ENCODE data around the gene SNX33.
"Not testable (repeated sequence)": the region's sequence is repeated elsewhere in the genome, so short reads cannot be mapped to it uniquely, and the experiment has no call there.

Gene SNX33

DNA sequence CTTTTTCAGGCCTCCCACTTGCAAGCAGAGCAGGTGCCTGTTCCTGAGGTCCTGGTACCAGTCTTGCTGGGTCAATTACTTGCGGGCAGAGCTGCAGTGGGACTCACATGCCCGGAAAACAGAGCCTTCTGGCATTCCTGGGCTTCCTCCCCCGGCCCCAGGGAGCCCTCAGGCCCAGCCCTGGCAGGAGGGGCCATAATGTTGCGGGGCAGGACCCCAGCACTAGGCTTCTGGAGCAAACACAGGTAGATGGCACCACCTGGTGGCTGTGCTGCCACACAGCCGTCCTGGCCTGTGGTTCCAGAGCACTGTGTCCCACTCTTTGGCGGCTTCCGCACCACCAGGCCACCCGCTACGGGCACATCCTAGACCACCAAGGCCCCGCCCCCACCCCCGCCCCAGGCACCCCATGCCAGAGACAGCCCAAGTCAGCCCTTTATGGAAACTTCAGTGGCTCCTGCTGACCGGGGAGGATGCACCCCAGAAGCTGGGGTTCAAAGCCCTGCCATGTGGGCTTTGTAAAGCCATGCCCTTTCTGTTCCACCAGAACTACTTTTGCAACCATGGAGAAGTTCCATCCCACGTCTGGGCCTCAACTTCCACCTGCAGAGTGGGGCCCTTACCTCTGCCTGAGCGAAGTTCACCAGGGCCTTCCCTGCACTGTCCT, 36.1 kb downstream of the SNX33 start:
- peak; percentile 78 for DNase-seq (ENCODE audit: low spot score)

DNA sequence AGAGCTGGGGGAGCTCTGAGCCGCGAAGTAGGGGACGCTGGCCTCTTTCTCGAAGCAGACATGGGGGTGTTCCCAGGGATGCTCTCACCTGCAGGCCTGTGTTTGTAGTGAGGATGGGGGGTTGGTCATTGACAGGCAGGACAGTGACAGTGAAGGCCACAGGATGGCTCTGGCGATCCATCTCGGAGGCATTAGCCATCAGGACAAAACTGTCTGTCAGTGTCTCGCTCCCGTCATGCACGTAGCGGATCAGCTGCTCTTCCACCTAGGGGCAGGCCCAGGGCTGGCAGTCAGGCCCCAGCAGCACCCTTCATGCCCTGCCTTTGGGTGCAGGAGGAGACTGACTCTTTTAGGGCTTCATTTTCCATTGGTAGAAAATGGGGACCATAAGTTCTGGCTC, 36.9 kb downstream of the SNX33 start:
- no peak for DNase-seq (ENCODE audit: low spot score)

GRCh38 chr15:75685195-75685594, 37.5 kb downstream of the SNX33 start:
- DNase-seq (ENCODE audit: low spot score), result no peak

DNA sequence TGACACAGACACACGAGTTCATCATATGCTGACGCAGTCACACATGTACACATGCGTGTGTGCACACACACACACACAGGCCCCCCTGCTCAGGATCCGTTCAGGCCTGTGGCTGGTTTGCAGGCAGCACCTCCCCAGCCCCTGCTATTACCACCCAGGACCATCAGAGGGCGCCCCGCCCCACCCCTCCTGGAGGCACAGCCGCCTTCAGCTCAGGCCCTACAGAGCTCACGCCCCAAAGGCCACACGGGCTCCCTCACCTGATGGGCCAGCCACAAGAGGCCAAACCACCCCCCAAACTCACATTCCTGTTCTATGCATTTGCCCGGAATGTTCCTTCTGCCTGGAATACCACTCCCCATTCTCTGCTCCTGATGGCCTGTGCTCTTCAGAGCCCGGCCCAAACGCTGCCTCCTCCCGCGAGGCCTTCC, 38.5 kb downstream of the SNX33 start:
- peak; percentile 72 for DNase-seq (ENCODE audit: low spot score)

DNA sequence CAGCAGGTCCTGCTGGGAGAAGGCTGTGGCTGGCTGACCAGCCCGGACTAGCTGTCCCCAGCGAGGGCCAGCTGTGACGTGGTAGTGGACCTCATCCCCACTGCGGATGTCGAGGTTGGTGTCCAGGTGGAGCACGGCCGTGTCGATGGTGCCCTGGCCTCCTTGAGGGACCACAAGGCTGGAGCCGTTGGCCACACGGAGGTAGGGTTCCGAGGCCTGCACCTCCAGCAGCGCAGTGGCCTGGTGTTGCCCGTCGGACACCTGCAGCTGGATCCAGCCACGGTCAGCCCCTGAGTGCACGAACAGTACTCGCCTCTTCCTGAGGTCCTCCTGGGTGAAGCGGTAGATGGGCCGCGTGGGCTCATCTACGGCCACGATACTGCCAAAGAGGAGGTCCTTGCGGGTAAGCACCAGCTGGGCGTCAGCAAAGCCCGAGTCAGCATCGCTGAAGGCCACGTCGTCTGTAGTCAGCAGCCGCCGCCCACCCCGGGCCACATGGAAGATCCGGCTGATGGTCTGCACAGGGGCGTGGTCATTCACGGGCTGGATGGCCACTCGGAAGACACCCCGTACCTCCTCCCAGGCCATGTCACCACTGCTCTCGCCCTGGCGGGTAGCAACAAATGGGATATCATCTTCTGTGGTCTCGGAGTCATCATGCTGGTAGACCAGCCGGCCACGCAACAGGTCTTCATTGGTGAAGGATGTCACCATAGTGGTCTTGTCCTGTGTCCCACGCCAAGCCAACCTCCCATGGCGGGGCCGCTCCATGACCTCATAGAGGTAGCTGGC, 40.0 kb downstream of the SNX33 start:
- no peak for DNase-seq (ENCODE audit: low spot score)

GRCh38 chr15:75688278-75688557, 40.5 kb downstream of the SNX33 start:
- DNase-seq (ENCODE audit: low spot score), result no peak

- DNase-seq (ENCODE audit: low spot score), result no peak
Observed at GRCh38 chr15:75688831-75689230, 41.1 kb downstream of the SNX33 start.

DNA sequence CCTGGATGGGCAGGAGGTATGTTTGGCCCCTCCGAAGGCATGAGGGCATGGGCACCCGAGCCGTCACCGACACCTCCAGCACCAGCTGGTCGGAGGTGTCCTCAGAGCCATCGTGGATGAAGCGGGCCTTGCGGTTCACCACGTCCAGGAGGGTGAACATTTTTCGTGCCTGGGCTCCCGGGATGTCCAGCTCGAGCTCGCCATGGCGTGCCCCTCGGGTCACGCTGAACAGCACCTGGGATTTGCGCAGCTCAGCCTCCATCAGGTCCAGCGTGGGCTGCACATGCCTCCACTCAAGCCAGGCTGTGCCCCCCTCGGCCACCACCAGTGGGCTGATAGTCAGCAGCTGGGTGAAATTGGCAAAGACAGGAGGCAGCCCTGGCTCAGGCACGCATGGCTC, 41.7 kb downstream of the SNX33 start:
- DNase-seq (ENCODE audit: low spot score), result not testable (repeated sequence)

GRCh38 chr15:75692311-75692710, 44.6 kb downstream of the SNX33 start:
- DNase-seq (ENCODE audit: low spot score), result not testable (repeated sequence)

DNA sequence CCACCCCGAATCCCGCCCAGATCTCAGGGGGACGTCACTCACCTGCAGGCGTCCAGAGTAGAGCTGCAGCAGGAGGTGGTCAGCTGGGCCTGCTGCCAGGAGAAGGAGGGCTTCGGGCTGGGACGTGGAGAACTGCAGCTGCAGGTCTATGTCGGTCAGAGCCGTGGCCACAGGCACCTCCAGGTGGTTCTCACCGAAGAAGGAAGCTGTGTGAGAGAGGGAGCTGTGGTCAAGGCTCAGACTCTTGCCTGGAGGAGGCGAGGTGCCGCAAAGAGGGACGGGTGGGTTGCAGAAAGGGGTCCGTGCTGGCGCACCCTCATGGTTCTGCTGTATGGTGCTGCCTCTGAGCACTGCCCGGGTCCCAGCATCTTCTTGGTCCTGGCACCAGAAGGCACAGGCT, 45.3 kb downstream of the SNX33 start:
- not testable (repeated sequence) for DNase-seq (ENCODE audit: low spot score)

GRCh38 chr15:75693501-75694240, 46.0 kb downstream of the SNX33 start:
- peak; percentile 68 for DNase-seq (ENCODE audit: low spot score)

DNA sequence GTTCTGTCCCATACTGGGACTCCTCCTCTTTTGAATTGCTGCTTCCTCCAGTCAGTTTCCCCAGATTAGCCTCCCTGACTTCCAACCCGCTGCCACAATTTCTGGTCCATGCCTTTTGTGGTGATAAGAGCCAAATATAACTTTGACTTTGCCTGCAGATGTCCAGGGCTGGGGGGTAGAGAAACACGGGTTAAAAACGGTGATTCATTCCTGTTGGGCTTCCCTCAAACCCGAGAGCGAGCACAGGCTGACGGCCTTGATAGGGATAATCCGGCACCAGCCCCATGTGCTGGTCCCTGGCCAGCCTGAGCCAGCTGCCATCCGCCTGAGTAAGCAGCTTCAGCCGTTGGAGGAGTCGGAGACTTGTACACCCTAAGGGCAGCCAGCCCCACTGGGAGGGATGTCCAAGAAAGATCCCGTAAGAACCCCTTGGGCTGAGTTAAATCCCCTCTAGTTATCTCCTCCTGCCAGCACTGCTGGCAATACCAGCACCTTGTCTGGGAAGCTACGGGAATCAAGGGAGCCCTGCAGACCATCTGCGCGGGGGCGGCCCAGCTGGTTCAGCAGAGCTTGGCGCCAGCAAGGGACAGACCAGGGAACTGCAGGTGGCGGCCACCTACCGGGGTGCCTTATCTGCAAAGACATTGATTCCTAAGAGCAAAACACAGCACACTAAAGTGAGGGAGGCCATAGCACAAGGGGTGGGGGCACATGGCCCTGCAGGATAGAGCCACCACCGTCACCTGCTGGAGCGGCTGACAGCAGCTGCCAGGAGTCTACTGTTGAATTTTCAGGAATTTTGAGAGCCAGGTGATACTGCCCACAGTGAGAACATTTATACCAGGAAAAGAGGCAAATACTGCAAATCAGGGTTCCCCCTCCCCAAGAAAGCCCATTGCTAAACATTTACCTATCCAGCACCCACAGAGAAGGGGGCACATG, 46.8 kb downstream of the SNX33 start:
- peak; percentile 94 for DNase-seq (ENCODE audit: low spot score)

GRCh38 chr15:75695220-75695619, 47.5 kb downstream of the SNX33 start:
- DNase-seq (ENCODE audit: low spot score), result no peak

DNA sequence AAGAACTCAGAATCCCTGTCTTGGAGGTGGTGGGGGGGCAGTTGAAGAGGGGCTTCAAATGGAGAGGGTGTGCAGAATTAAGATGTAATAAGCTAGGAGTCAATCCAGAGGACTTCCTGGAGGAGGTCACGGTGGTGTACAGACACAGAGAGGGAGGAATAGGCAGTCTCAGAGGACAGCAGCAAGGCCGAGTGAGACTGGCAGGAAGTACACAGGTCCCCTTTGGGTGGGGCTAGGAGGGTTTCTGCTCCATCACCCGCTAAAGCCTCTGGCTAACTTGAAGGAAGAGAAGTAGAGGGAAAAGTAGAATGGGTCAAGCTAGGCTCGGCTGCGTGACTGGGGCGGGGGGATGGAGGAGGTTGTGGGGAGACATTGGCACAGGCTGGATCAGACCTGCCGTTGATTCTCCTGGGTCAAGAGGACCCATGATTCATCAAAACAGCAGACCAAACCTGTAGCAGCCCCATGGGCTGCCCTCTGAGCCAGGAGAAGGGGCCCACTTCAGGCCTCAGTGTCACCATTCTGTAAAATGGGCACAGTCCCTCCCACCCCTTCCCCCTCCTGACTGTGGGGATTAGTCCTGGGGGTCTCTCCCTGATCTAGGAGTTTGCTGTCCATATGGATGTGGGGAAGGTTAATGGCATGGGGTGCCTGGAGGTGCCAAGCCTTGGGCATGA, 48.1 kb downstream of the SNX33 start:
- no peak for DNase-seq (ENCODE audit: low spot score)

DNA sequence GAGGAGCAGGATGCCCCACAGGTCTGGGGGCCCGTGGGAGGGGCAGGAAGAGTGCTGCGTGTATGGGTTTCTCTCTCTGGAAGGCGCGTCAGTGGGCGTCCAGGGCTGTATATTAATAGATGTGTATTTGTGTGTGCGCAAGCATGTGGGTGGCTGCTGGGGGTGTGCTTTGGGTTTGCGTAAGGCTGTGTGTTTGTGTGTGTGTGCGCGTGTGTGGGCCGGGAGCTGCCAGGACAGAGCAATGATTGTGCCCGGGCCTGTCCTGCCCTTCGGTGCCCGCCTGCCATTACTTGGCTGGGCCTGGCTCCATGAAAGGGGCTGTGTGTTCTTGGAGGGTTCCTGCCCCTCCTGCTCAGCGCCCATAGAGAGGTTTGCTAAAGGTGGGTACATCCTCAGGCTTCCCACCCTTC, 48.6 kb downstream of the SNX33 start:
- no peak for DNase-seq (ENCODE audit: low spot score)

- no peak for DNase-seq (ENCODE audit: low spot score)
Observed at GRCh38 chr15:75696854-75697259, 49.1 kb downstream of the SNX33 start.

DNA sequence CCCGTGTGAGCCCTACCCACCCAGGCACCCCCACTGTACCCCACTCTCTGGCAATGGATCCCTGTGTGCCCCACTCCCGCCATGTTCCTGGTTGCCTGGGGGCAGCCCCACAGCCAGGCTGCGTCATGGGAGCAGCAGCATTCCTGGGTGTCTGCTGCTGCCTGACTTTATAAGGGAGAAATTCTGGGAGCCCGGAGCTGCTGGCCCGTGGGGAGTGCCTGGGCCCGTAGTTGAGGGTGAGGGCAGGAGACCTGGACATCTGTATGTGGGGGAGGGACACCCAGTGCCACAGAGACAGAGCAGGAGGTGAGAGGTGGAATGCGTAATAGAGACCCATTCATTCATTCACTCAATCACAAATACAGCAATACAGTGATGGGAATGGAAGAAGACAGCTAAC, 49.8 kb downstream of the SNX33 start:
- DNase-seq (ENCODE audit: low spot score), result no peak

DNA sequence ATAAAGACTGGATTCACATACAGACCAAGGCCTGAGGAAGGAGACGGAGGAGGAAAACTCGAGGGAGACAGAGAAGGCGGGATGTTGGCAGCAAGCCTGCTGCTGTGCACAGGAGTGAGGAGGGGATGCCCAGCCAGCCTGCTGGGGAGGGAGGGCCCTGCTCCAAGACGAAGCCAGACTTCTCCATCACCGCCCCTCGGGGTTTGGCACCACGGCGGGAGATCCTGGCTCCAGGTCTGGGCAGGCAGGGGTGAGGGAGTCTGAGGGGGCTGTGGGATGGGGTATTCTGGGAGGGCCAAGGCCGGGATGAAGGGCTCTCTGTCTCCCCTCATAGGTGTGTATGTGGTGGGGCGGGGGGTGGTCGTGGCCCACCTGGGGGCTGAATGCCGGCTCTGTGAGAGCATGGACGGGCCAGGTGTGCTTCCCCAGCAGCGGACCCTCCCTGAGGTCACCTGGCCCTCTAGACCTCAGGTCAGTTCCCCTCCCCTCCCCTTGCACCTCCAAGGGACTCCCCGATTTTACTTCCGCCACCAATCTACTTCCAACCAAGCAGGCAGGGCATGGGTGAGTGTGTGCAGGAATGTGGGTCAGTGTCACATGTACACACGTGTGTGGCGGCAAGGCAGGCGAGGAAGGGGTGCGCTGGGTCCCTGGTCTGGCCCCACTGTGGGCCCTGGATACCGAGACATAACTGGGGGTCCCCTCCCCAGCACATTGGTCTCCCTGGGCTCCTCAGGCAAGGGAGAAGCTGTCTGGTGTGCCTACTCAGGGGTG, 50.4 kb downstream of the SNX33 start:
- not testable (repeated sequence) for DNase-seq (ENCODE audit: low spot score)

DNA sequence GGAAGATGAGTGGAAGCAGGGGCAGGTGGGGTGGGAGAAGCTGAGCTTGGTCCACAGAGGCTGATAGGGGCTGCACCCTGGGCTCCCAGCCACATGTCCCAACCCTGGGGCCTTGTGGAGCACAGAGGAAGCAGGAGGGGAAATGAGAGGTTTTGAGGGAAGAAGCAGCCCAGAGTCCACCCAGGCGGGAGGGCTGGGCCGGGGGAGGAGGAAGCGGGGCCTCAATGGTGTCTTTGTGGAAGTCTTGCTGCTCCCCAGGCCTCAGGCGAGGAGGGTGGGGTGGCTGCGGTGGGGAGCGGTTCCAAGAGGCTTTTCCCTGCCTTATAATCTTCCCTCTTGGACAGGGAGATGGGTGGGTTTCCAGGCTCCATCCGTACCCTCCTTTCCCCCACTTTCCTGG, 51.8 kb downstream of the SNX33 start:
- DNase-seq (ENCODE audit: low spot score), result not testable (repeated sequence)
